CD1c-positive myeloid dendritic cell (primary cell): ENCODE data around the gene SREBF2.

ENCODE experiments used
- DNase-seq: peaks from one replicate; pipeline ENCODE4 v3.0.0-alpha.2; 2016; ENCODE audit errors: extremely low spot score

SREBF2 gene

GRCh38 chr22:41876675-41877074 is 43.8 kb downstream of the SREBF2 start:
- DNase-seq: no peak

GRCh38 chr22:41880653-41881052 is 47.7 kb downstream of the SREBF2 start:
- DNase-seq: no peak

GRCh38 chr22:41883400-41883799 is 50.5 kb downstream of the SREBF2 start:
- no peak for DNase-seq

- no peak for DNase-seq
Observed at GRCh38 chr22:41885116-41885515, 52.2 kb downstream of the SREBF2 start.

GRCh38 chr22:41885516-41885915 is 52.6 kb downstream of the SREBF2 start:
- DNase-seq: no peak

GRCh38 chr22:41888627-41889200 is 55.8 kb downstream of the SREBF2 start:
- no peak for DNase-seq

- no peak for DNase-seq
Observed at GRCh38 chr22:41891407-41891806, 58.5 kb downstream of the SREBF2 start.

GRCh38 chr22:41892721-41893120 is 59.8 kb downstream of the SREBF2 start:
- no peak for DNase-seq

- DNase-seq: no peak
Observed at GRCh38 chr22:41893591-41894375, 60.9 kb downstream of the SREBF2 start.

GRCh38 chr22:41898645-41899044 is 65.7 kb downstream of the SREBF2 start:
- no peak for DNase-seq

- no peak for DNase-seq
Observed at GRCh38 chr22:41899110-41899509, 66.2 kb downstream of the SREBF2 start.

- DNase-seq: no peak
Observed at GRCh38 chr22:41899992-41900651, 67.2 kb downstream of the SREBF2 start.

GRCh38 chr22:41900652-41901312 is 67.9 kb downstream of the SREBF2 start:
- no peak for DNase-seq

GRCh38 chr22:41902016-41902415 is 69.1 kb downstream of the SREBF2 start:
- DNase-seq: no peak

- no peak for DNase-seq
Observed at GRCh38 chr22:41902932-41903421, 70.1 kb downstream of the SREBF2 start.

GRCh38 chr22:41904450-41905410 is 71.8 kb downstream of the SREBF2 start:
- no peak for DNase-seq

- no peak for DNase-seq
Observed at GRCh38 chr22:41905411-41906202, 72.7 kb downstream of the SREBF2 start.

GRCh38 chr22:41906822-41907221 is 73.9 kb downstream of the SREBF2 start:
- DNase-seq: no peak

- no peak for DNase-seq
Observed at GRCh38 chr22:41907436-41908401, 74.8 kb downstream of the SREBF2 start.
